ENCODE measurements around the gene IFITM10. TPM values are rescaled to one million over a fixed set of nuclear protein-coding genes. Genes with fewer than 3 reads are reported as not detected.

The IFITM10 gene
- total RNA-seq, 1 experiment from 2014 or later, result 1.0 TPM

DNA sequence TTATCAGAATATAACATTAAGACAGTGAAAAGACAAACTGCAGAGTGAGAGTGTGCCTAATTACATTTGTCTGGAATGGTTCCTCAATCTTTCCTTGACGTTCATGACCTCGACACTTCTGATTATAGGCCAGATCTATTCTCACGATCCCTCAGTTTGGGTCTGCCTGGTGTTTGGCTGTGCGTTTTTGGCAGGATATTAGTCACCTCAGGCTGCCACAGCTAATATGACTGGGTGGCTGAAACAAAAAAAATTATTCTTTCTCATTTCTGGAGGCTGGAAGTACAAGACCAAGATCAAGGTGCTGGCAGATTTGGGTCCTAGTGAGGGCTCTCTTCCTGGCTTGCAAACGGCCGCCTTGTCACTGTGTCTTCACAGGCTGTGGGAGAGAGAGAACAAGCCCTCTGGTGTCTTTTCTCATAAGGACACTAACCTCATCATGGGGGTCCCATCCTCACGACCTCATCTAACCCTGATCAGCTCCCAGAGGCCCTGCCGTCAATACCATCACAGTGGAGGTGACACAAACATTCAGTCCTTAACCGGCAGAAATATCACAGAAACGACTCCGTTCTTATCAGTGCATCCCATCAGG, 23.2 kb downstream of the IFITM10 start:
- no peak for DNase-seq (ENCODE audit: extremely low read depth, low read depth)

DNA sequence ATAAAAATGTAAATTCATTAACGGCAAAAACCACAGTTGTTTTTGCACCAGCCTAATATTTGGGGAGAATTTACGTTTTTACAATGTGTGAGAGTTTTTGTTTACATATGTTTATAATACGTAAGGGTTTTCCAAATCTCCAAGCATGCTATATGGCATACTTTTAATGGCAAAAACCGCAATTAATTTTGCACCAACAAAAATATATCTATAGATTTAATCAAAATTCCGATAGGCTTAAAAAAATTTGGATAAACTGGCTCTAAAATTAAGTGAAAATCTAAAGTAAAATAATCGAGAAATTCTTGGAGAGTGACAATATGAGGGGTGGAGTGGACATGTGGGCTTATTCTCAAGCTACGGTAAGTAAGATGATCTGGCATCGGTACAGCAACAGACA, 30.6 kb downstream of the IFITM10 start:
- DNase-seq (ENCODE audit: extremely low read depth, low read depth), result no peak

DNA sequence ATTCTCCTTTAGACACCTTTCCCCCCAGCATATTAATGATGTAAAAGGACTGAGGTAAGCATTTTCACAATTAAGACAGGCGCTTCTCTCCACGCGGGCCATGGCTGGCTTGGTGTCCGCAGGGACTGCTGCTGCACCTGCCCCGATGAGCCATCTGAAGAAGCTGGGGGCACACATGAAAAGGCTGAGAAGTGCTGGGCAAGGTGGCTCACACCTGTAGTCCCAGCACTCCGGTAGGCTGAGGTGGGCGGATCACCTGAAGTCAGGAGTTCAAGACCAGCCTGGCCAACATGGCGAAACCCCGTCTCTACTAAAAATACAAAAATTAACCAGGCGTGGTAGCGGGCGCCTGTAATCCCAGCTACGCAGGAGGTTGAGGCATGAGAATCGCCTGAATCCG, 32.1 kb downstream of the IFITM10 start:
- DNase-seq (ENCODE audit: extremely low read depth, low read depth), result no peak

DNA sequence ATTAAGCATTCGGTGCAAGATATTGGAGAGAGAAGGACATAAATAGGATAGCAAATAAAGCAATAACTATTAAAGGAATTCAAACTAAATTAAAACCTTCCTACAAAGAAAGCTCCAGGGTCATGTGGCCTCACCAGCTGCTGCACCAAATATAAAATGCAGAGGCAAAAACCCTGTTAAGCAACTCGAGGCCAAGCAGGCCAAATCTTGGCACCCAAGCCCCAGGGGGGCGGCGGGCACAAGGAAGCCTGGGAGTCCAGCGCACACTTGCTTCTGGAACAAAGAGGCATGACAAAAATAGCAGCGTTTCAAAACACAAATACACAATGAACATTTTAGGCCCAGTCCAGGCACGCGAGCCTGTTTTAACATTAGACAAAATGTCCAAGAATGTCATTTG, 32.6 kb downstream of the IFITM10 start:
- no peak for DNase-seq (ENCODE audit: extremely low read depth, low read depth)

DNA sequence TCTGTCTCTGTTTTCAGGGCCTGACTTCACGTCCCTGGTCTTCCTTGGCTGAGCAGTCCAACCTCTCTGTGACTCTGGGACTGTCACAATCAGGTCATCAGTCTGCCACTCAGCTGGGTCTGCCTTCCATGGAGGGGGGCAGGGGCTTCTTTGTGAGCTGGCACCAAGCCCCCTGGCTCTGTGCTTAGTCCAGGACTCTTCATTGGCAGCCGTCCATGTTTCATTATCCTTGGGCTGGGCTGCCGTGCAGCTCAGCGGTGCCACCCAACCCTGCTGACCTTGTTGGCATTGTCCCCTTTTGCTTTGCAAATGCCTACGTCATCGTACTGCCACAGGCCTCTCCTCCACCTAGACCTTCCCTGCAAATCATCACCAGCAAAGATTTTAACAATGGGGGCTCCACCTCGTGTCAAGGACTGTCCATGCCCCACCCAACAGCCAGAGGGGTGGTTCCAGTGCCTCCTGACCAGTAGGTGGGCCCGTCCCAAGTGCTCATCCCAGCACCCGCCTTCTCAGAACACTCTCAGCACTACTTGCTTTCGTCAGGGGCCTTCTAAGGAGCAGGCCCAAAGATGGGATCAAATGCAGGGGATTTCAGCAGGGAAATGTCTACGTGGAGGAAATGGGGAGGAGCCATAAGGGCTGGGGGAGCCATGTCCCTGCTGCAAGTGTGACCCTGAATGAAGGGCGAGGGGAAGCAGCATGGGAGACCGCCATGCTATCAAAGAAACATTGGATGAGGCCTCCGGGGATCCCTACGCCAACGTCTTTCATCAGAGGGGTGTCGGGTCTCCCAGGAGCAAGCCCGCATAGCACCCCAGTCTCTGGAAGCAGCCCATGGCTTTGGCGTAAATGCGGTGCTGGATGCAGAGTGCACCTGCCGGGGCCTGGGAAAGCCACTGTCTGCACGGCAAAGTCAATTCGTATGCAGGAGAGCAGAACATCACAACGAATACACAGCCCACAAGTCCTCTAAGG, 35.2 kb downstream of the IFITM10 start:
- no peak for DNase-seq (ENCODE audit: extremely low read depth, low read depth)

DNA sequence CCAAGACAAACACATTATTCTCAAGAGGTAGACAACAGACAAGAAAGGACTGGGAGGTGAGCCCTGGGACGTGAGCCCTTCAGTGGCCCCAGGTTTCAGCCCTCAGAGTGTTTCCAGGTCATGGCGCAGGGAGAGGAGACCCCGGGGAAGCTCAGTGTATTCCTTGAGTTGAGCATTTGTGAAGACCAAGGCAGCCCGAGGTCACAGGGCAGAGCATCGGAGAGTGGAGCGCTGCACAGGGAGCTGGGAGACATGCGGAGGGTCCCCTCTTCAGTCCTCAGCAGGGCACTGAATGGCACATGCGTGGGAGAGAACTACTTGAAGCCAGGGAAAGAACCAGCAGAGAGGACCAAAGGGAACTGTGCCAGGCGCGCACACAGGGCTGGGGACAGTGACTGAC, 41.7 kb downstream of the IFITM10 start:
- DNase-seq (ENCODE audit: extremely low read depth, low read depth), result no peak

DNA sequence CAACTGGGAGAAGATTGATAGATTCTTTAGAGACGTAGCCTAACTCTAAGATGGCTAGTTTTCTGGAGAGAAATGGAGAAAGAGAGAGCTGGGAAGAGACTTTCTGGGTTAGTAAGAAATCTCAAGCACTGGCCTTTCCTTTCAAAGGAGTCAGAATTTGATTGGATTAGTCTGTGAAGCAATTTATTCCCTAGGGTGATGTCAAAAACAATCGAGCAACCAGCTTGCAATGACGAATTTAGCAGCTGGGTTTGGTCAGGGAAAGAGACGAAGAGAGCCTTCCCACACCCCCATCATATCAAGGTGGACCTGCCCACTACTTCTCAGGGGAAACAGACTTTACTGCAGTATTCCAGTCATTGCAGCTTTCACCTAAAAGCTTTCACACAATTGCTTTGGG, 42.6 kb downstream of the IFITM10 start:
- no peak for DNase-seq (ENCODE audit: extremely low read depth, low read depth)

DNA sequence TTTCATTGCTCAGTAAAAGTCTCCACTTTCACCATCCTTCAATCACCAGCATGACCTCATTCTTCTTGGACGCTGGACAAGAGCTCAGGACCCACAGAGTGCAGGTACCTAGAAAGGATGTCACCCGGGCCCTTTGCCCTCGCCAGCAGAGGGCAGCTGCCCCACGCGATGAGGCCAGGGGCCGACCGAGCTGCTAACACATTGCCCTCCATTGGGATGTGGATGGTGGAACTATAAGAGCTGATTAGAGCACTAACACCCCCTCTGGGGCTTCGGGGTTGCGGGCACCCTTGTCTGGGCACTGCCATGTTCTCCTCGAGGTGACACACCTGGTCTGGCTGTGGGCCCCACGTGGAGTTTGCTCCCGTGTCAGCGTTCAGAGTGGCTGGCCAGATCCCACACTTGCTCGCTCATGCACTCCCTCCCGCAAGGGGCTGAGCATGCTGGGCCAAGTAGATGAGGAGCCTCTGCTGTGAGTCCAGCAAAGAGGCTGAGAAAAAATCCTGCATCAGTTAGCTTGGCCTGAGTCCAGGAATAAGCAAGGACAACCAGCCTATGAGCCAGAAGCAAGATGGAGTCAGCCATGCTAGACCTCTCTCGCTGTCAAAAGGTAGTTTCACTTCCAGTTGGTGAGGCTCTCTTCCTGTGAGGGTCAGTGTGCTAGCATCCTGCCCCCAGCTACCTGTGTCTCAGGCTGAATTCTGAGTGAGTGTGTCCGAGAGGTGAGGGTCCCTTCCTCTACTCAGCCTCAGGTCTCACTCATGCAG, 43.6 kb downstream of the IFITM10 start:
- peak; percentile 17 for DNase-seq (ENCODE audit: extremely low read depth, low read depth)

DNA sequence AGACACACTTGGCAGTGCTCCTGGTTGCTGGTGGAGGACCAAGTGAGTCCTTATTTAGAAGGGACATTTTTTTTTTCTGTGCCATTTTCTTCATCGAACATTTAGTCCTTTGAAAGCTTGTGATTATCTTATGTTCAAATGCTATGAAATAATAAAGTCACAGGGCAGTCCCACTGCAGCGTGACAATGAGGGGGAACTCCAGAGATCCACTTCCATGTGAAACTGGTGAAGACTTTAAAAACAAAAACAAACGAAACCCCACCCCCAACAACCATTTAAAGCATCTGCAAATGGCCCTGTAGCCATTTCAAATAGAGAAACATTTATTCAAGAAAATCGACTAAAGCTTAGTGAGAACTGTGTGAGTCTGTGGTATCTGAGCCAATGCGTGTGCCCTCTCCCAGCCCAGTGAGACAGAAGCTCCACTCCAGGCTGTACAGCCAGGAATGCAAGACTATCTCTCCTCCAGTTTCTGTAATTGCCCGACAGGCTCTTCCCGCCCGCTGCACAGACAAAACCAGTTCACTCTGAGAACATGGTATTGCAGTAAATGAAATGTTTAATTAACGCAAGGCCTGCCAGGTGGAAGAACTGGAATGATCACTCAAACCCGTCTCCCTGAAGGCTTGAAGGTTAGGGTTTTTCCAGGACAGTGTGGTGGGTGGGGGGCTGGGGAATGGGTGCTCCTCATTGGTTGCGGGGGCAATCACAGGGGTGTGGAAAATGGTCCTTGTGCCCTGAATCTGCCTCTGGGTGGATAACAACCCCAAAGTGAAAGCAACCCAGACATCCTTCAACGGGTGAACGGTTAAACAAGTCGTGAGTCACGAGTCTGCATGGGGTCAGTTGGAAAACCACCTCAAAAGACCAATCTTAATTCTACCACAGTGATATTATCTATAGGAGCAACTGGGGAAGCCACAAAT, 45.0 kb downstream of the IFITM10 start:
- no peak for DNase-seq (ENCODE audit: extremely low read depth, low read depth)

DNA sequence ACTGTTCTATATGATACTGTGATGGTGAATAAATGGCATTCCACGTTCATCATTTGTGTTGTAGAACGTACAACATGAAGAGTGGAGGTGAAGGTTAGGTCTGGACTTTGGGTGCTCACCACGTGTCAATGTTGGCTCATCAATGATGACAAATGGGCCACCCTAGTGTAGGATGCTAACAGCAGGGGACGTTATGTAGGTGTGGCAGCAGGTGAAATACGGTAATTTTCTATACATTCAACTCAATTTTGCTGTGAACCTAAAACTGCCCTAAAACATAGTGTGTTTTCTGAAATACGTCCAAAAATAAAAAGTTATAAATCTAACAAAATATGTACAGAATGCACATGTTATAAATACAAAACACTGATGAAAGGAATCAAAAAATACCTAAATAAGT, 47.2 kb downstream of the IFITM10 start:
- no peak for DNase-seq (ENCODE audit: extremely low read depth, low read depth)

DNA sequence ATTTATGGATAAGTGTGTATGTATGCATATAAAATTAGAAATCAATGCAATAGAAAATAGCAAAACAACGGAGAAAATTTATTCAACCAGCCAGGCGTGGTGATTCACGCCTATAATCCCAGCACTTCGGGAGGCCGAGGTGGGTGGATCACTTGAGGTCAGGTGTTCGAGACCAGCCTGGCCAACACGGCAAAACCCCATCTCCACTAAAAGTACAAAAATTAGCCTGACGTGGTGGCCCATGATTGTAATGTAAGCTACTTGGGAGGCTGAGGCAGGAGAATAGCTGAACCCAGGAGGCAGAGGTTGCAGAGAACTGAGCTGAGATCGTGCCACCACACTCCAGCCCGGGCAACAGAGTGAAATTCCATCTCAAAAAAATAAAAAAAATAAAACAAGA, 47.9 kb downstream of the IFITM10 start:
- DNase-seq (ENCODE audit: extremely low read depth, low read depth), result no peak

DNA sequence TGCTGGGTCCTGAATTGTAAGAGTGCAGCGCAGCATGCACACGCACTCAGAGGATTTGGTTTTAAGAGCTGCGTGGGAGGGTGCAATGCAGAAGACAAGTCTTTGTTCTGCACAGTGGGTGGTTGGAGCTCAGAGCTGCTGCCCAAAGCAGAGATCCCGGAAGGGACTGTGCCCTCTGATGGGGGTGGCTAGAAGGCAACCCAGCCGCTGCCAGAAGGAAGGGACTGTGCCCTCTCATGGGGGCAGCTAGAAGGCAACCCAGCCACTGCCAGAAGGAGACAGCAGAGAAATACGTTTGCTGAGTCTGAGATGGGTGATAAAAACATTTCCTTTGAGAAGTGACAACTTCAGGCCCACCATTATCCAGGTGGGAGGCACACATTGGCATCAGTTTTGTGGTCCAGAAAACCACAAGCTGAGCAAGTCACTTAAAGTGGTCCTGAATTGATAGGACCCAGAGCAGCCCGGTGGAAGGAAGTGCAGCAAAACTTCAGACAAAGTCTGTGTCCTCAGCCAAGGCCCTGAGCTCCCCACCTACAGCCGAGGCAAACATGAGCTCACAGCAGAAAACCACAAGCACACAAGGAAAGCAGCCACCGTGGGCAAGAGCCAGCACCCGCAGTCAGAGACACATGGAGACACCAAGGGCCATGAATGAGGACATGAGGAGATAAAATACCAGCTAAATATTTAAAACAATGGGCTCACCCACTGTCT, 49.1 kb downstream of the IFITM10 start:
- DNase-seq (ENCODE audit: extremely low read depth, low read depth), result no peak

DNA sequence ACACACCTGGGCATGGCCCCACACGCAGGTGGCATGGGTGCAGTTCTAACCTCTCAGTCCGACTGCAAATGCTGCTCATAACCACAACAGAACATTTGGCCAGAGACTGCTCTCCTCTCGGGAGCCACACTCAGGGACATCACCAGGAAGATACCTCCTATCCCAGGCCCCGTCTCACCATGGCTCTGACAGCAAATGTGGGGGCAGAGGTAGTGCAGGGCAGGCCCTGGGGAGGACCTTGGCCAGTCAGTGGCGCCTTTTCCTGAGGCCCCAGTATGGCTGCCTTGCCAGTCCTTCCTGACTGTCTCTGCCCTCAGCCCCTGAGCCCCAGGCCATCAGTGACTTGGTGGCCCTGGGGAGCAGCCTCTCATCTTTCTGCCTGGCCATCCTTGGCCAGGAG, 50.6 kb downstream of the IFITM10 start:
- no peak for DNase-seq (ENCODE audit: extremely low read depth, low read depth)

DNA sequence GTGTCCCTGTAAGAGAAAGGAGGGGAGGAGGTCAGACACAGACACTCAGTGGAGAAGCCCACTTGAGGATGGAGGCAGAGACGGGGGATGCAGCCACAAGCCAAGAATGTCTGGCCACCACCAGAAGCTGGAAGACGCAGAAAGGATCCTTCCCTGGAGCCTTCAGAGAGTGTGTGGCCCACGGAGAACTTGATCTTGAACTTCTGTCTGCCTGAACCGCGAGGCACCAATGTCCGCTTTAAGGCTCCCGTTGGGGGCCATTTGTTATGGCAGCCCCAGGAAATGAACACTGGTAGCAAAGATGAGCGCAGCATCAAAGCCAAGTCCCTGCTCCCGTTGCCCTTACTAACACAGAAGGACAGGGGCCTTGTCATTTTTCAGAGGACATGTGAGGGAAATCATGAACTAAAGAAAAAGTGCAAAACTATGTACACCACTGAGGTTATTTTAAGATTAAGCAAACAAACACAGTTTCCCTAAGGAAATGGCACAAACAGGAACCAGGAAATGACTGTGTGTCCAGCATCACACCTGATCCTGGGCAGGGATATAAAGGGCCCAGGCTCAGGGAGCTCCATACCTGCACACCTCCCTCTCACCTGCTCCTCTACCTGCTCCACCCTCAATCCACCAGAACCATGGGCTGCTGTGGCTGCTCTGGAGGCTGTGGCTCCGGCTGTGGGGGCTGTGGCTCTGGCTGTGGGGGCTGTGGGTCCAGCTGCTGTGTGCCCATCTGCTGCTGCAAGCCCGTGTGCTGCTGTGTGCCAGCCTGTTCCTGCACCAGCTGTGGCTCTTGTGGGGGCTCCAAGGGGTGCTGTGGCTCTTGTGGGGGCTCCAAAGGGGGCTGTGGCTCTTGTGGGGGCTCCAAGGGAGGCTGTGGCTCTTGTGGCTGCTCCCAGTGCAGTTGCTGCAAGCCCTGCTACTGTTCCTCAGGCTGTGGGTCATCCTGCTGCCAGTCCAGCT, 53.5 kb downstream of the IFITM10 start, which contains the start of gene KRTAP5-6:
Gene KRTAP5-6, plus strand, starts transcription at position 588 of the 963 bp plus-strand sequence. Its CDS starts 51 bp downstream, at position 639.
- DNase-seq (ENCODE audit: extremely low read depth, low read depth), result no peak

DNA sequence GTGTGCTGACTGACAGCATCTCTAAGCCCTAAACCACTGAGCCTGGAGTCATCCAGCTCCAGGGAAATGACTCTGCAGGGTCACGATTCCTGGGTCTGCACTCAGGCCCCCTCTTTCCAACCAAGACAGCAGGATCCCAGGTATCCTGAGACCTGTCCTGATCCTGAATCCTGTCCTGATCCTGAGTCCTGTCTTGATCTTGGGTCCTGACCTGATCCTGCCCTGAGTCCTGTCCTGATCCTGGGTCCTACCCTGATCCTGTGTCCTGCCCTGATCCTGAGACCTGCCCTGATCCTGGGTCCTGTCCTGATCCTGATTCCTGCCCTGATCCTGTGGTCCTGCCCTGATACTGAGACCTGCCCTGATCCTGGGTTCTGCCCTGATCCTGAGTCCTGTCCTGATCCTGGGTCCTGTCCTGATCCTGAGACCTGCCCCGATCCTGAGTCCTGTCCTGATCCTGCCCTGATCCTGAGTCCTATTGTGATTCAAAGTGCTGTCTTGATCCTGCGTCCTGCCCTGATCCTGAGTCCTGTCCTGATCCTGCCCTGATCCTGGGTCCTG, 54.8 kb downstream of the IFITM10 start:
- no peak for DNase-seq (ENCODE audit: extremely low read depth, low read depth)

DNA sequence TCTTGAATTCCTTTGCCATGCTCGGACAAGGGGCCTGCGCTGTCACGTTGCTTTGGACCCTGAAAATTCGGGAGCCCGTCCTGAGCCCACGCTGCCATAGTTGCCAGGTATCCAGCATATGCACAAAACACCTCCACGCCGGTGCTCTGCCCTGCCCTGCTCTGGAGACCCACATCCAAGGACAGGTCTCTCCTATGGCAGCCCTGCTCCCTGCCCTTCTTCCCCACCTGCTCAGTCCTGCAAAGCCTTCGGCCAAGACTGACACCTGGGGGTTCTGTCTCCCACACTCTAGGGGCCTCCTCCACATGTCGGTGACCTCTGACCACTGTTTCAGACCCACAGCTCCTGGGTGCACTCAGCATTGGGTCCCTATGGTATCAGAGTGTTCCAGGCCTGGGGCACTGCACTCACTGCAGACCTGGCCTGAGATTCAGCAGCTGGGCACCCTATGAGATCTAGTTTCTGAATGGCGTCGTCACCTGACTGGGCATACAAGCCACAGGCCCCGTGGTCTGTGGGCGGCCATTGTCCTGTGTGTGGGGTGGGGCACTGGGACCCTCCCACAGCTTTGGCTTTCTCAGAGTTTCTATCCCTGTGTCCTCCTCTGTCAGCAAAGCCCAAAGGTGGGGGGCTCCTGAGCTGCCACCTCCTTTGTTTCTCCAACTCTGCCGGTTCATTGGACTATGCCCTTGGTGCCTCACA, 55.4 kb downstream of the IFITM10 start:
- no peak for DNase-seq (ENCODE audit: extremely low read depth, low read depth)

DNA sequence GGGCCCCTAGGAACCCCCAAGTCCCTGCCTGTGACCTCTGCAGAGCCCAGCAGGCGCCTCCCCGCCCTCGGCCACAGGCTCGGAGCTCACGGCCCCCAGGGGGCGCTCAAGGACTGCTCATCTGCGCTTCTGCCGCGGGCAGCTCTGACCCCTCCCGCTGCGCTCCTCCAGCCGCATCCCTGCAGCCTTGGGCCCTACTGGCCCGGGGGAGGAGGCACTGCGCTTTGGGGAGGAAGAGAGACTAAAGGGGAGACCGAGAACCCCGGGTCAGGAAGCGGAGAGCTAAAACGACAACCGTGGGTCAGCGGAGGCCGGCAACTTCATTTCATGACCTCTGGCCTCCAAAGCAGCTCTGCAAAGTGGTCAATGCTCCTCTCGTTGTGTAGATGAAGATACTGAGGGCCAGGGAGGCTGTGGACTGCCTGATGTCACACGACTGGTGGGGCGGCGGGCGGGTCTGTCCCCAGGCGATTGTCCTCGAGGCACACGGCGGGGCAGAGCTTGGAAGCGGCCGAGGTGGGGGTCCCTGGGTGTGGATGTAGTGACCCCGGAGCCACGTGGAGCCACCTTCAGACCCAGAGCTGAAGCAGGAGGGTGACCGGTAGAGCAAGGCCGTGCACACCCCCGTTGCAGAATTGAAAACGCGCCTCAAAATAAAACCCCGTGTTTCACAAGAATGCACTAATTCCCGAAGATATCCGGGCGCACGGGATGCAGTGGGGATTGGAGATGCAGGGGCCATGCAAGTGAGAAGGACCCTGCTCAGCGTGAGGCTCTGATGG, 56.1 kb downstream of the IFITM10 start:
- DNase-seq (ENCODE audit: extremely low read depth, low read depth), result peak; percentile 66
